Large intestine (tissue), 3 donors: Measurements from ENCODE around the gene RP9. TPM values are rescaled to one million over a fixed set of nuclear protein-coding genes. Genes with fewer than 3 reads are reported as not detected.

ENCODE experiments used
- DNase-seq, 2 donors: peaks; one replicate each; pipeline versions ENCODE4 v3.0.0 to v3.0.0-alpha.2; 2013
- H3K27ac ChIP-seq: one replicate; pipeline ENCODE4 v1.5.1; 2013; ENCODE audit warnings: low read length
- H3K27me3 ChIP-seq: 2 replicates; pipeline ENCODE4 v1.6.1; 2013; ENCODE audit warnings: low read length; ENCODE audit not compliant: control insufficient read depth, insufficient read depth
- H3K36me3 ChIP-seq: 2 replicates; pipeline ENCODE4 v1.6.1; 2013; ENCODE audit warnings: low read length; ENCODE audit not compliant: control insufficient read depth, insufficient read depth
- H3K4me1 ChIP-seq: one replicate; pipeline ENCODE4 v1.6.1; 2013; ENCODE audit warnings: low read length; ENCODE audit not compliant: control insufficient read depth, insufficient read depth
- H3K4me3 ChIP-seq: one replicate; pipeline ENCODE4 v1.5.1; 2013; ENCODE audit warnings: low read length
- H3K9me3 ChIP-seq: one replicate; pipeline ENCODE4 v1.6.1; 2013; ENCODE audit warnings: mild to moderate bottlenecking, low read depth, low read length, moderate library complexity; ENCODE audit not compliant: control insufficient read depth
- WGBS: methylation state at CpG from one replicate; pipeline ENCODE4 v1.1.5; 2013; ENCODE audit warnings: low lambda C conversion rate; ENCODE audit not compliant: insufficient coverage; 5-methylcytosine and 5-hydroxymethylcytosine counted together
- polyA plus RNA-seq: library from polyadenylated mRNA; unstranded; fragments of 120-200 nt; gene quantifications from one replicate; pipeline ENCODE4 v1.2.1, GENCODE V29; 2013

The RP9 gene
- polyA plus RNA-seq, 1 donor, result 19.3 TPM

GRCh38 chr7:33050535-33051318, 58.5 kb downstream of the RP9 start:
- 13% methylated on average over 1 of the region's 1 CpG for WGBS
- Histone ChIP-seq H3K9me3 (no peaks in the 10 kb centered on the region), H3K27me3 (no peaks in the 10 kb centered on the region), H3K27ac (peak overlapping the region; percentile 44), H3K4me1 (no peaks in the 10 kb centered on the region), H3K36me3 (no peaks in the 10 kb centered on the region), H3K4me3 (no peak overlapping the region)
- DNase-seq, result peak in 1 of 2 donors; percentile 72

- no CpG with 5 or more reads among the region's 1 CpG for WGBS
- no peak overlapping the region for H3K27ac ChIP-seq
These were observed 60.5 kb downstream of the RP9 start for GRCh38 chr7:33048704-33049103.

GRCh38 chr7:33048257-33048656, 60.9 kb downstream of the RP9 start:
- no peak for DNase-seq
- WGBS, result no CpG with 5 or more reads among the region's 3 CpGs
- no peak overlapping the region for H3K4me3 ChIP-seq
- H3K27me3 ChIP-seq, result no peaks in the 10 kb centered on the region
- no peak overlapping the region for H3K27ac ChIP-seq
- H3K4me1 ChIP-seq, result peaks cover 9% of the 10 kb centered on the region
- no peaks in the 10 kb centered on the region for H3K36me3 ChIP-seq
- H3K9me3 ChIP-seq, result no peaks in the 10 kb centered on the region

More at GRCh38 chr7:33048704-33049103, 60.5 kb downstream of the RP9 start:
- Histone ChIP-seq H3K27me3 (no peaks in the 10 kb centered on the region), H3K4me3 (no peak overlapping the region), H3K9me3 (no peaks in the 10 kb centered on the region), H3K4me1 (peaks cover 4% of the 10 kb centered on the region), H3K36me3 (no peaks in the 10 kb centered on the region)
- DNase-seq, result no peak

GRCh38 chr7:33044986-33045385, 64.2 kb downstream of the RP9 start:
- H3K9me3 ChIP-seq, result no peaks in the 10 kb centered on the region
- H3K27ac ChIP-seq, result peak overlapping the region; percentile 82
- DNase-seq, result peak in 1 of 2 donors; percentile 43
- no peak overlapping the region for H3K4me3 ChIP-seq
- 0% methylated on average over 1 of the region's 2 CpGs for WGBS
- H3K27me3 ChIP-seq, result no peaks in the 10 kb centered on the region
- H3K4me1 ChIP-seq, result peaks cover 23% of the 10 kb centered on the region
- H3K36me3 ChIP-seq, result no peaks in the 10 kb centered on the region

Other genes with a start within 250 kb of the RP9 start
- gene KBTBD2, start 217.6 kb downstream of the RP9 start, polyA plus RNA-seq, result 46.5 TPM
- 67.8 TPM for gene FKBP9, start 152.0 kb downstream of the RP9 start, polyA plus RNA-seq
- gene NT5C3A, start 46.6 kb downstream of the RP9 start, polyA plus RNA-seq, result 84.6 TPM
- gene BBS9, start 20.2 kb upstream of the RP9 start, polyA plus RNA-seq, result 8.8 TPM